Activated CD8-positive, alpha-beta memory T cell treated with anti-CD3 and anti-CD28 coated beads, Interleukin-2, amount 50 U/mL, for 1 hour (primary cell): Measurements from ENCODE around the gene BLOC1S6.
"Not testable (repeated sequence)": the region's sequence is repeated elsewhere in the genome, so short reads cannot be mapped to it uniquely, and the experiment has no call there.

Experiments
- DNase-seq: peaks from one replicate; pipeline ENCODE4 v3.0.0-alpha.2; 2020; ENCODE audit errors: extremely low read depth

The BLOC1S6 gene

GRCh38 chr15:45641374-45641781, 54.2 kb downstream of the BLOC1S6 start:
- no peak for DNase-seq

DNA sequence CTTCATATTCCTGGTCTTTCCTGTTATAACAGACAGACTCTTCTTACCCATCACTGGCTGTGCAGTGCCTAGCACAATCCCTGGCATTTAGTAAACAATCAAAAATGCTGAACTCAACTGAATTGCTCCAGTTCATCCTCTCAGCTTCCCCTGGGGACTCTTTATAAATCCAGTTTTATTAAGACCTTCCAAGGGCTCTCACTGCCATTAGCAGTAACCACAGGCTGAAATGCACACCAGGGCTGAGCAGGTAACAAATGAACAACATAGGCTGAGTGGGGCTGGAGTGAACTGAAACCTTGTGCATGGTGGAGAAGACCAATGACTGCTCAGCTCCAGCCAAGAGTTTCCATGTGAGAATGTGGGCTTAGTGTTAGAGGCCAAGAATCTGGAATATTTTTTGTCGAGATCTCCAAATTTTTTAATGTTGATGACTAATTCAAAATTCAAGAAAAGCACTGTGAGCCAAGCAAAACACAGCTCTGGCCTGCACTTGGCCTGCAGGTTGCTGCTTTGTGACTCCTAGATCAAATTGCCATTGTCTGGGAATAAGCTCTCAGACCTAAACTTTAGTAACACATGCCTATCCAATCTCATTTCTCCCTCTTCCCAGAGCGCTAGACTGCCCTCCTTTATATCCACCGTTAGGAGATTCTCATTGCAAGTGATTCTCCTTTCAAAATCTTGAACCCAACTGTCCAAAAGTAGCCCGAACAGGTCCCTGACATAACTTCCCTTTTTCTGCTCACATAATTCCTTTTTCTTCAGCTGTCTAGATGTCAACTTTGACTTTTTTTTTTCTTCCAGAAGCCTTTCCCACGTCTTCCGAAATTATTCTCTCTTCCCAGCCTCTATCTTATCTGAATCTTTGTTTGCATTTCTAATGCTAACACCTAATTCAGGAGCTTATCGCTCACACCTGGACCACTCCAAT, 55.1 kb downstream of the BLOC1S6 start:
- DNase-seq, result no peak

DNA sequence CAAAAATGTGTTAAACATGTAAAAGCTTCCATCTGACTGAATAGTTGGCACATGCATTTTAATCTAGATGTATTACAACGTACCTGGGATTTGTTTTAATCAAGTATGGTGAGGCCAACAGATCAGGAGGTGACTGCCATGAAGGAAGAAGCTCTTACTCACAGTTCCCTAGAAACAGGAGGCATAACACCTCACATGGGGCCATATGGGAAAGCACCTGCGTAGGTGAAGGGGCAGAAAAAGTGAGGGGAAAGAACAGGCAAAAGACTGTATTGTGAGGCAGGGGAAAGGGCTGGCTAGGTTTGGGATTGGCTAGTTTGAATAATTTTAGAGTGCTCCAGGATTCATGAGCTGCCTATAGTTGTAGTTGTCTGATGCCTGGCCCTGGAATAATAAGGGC, 57.3 kb downstream of the BLOC1S6 start:
- no peak for DNase-seq

DNA sequence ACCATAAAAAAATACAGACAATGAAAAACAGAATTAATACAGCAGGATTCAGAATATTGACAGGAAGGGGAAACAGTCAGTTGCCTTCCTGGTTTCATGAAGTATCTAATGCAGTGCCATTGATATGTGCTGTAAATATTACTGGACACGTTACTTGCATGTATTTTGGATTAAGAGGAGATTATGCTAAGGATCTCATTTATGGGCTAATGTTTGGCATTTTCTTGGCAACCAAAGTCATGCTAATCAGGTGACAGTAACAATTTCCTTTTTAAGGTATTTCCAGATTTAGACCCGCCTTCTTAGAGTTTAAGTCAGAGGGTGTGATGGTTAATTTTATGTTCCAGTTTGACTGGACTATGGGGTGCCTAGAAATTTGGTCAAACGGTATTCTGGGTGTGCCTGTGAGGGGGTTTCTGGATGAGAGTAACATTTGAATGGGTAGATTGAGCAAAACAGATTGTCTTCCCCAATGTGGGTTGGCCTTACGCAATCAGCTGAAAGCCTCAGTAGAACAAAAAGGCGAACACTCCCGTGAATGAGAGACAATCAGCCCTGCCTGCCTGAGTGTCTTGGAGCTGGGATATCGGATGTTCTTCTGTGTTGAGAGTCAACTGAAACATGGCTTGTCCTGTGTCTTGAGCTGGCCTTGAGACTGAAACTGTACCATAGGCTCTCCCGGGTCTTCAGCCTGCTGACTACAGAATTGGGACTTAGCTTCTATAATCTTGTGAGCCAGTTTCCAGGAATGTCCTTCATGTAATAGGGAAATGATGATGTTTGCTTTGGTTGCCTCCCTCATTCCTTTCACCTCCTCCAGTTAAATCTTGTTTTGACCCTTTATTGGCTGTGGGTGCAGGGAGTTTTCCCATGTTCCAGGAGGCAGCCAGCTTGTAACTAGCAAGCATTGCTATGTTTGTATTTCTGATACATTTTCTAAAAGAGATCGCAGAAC, 58.1 kb downstream of the BLOC1S6 start:
- DNase-seq, result no peak

GRCh38 chr15:45646220-45646619, 59.0 kb downstream of the BLOC1S6 start:
- no peak for DNase-seq

DNA sequence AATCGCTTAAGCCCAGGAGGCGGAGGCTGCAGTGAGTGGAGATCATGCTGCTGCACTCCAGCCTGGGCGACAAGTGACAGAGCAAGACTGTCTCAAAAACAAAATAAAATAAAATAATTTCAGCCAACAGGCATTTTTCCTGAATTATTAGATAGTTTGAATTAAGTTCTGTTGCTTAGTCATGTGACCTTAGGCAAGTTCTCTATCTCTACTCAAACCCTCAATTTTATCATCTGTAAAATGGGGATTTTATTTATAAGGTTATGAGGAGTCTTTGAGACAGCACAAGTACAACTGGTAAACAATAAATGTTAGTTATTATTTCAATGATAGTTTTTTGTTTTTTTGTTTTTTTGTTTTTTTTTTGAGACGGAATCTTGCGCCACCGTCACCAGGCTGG, 60.6 kb downstream of the BLOC1S6 start:
- DNase-seq, result no peak

GRCh38 chr15:45648521-45649200, 61.5 kb downstream of the BLOC1S6 start:
- DNase-seq, result no peak

- not testable (repeated sequence) for DNase-seq
Observed at GRCh38 chr15:45650007-45650406, 62.8 kb downstream of the BLOC1S6 start.

GRCh38 chr15:45650889-45651525, 63.8 kb downstream of the BLOC1S6 start:
- DNase-seq, result no peak

- DNase-seq, result no peak
Observed at GRCh38 chr15:45653702-45654424, 66.7 kb downstream of the BLOC1S6 start.

DNA sequence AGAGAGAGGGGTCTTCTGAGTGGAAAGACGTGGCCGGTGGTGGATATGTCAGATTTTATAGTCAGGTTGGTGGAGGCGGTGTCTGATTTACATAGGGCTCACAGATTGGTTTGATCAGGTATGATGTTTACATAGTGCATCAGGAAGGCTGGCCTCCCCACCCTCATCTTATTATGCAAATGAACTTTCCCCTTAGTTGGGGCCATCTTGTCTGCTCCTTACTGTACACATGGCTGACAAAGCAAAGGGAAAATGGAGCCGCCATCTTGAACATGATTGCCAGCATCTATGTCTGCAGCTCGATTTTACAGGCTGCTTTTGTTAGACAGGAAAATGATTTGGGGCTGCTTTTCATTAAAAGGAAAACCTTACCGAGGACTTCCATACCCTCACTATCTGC, 67.6 kb downstream of the BLOC1S6 start:
- DNase-seq, result no peak

GRCh38 chr15:45657254-45657653, 70.1 kb downstream of the BLOC1S6 start:
- no peak for DNase-seq

GRCh38 chr15:45657764-45658545, 70.8 kb downstream of the BLOC1S6 start:
- DNase-seq, result no peak
